Stimulated activated CD4-positive, alpha-beta T cell treated with anti-CD3 and anti-CD28 coated beads, TNF-alpha, amount 100 ng/mL, for 4 hours (primary cell): ENCODE results near the gene NACC2.

Source experiments
- DNase-seq, 3 experiments: peaks; one replicate each; pipeline ENCODE4 v3.0.0-alpha.2; 2020; ENCODE audit warnings: low read depth in 3 of 3

The NACC2 gene

GRCh38 chr9:136056546-136057235, 38.4 kb downstream of the NACC2 start:
- DNase-seq: no peak

- no peak for DNase-seq
These were observed 39.2 kb downstream of the NACC2 start for GRCh38 chr9:136055715-136056545.

- no peak for DNase-seq
These were observed 40.0 kb downstream of the NACC2 start for GRCh38 chr9:136054798-136055714.

- DNase-seq: no peak
These were observed 40.9 kb downstream of the NACC2 start for GRCh38 chr9:136054146-136054545.

GRCh38 chr9:136053757-136054142, 41.3 kb downstream of the NACC2 start:
- DNase-seq: no peak

- no peak for DNase-seq
These were observed 41.9 kb downstream of the NACC2 start for GRCh38 chr9:136052991-136053756.

- no peak for DNase-seq
These were observed 42.6 kb downstream of the NACC2 start for GRCh38 chr9:136052472-136052880.

GRCh38 chr9:136051837-136052471, 43.1 kb downstream of the NACC2 start:
- DNase-seq: no peak

GRCh38 chr9:136051453-136051836, 43.6 kb downstream of the NACC2 start:
- no peak for DNase-seq

- no peak for DNase-seq
These were observed 44.2 kb downstream of the NACC2 start for GRCh38 chr9:136050701-136051452.

GRCh38 chr9:136050266-136050700, 44.8 kb downstream of the NACC2 start:
- DNase-seq: no peak

GRCh38 chr9:136049491-136050265, 45.4 kb downstream of the NACC2 start:
- DNase-seq: no peak

GRCh38 chr9:136048560-136049411, 46.3 kb downstream of the NACC2 start:
- DNase-seq: no peak

- DNase-seq: no peak
These were observed 47.1 kb downstream of the NACC2 start for GRCh38 chr9:136047775-136048559.

- no peak for DNase-seq
These were observed 47.9 kb downstream of the NACC2 start for GRCh38 chr9:136047076-136047774.

GRCh38 chr9:136046554-136046920, 48.6 kb downstream of the NACC2 start:
- no peak for DNase-seq
